ENCODE measurements around the gene KHNYN. TPM values are rescaled to one million over a fixed set of nuclear protein-coding genes. Genes with fewer than 3 reads are reported as not detected.
A peak's percentile ranks its signal among the peaks of the same experiment; 100 is the strongest.
"Not testable (repeated sequence)": the region's sequence is repeated elsewhere in the genome, so short reads cannot be mapped to it uniquely, and the experiment has no call there.

The KHNYN gene
- total RNA-seq: 72.6 and 75.3 TPM in 2 replicates

GRCh38 chr14:24429395-24430142, at the start of gene KHNYN, which contains the start of gene CBLN3:
Gene KHNYN, plus strand, starts transcription at chr14:24429954. Its CDS starts 777 bp downstream, at chr14:24430731.
Gene CBLN3, minus strand, starts transcription at chr14:24429668. Its CDS starts 614 bp downstream, at chr14:24429054.
- Mint-ChIP-seq H3K9me3 (no peaks in the 10 kb centered on the region), H3K27ac (peak within 1 kb of the TSS; percentile 94), H3K27me3 (ENCODE audit: low read depth) (no peaks in the 10 kb centered on the region), H3K4me1 (ENCODE audit: low read depth) (peaks cover 43% of the 10 kb centered on the region), H3K36me3 (ENCODE audit: low read depth) (peaks cover 32% of the 10 kb centered on the region), H3K4me3 (ENCODE audit: low read depth) (peak within 1 kb of the TSS; percentile 85)
- intact Hi-C loops (cut with micrococcal nuclease): loop anchor here (2.0 to 10.0 kb wide), 3 partner anchors 63 to 335 kb away; partner anchors contain the start of genes PCK2 and TINF2
- DNase-seq (ENCODE audit: low spot score): peak; percentile 88

- Mint-ChIP-seq H3K4me1 (ENCODE audit: low read depth) (no peaks in the 10 kb centered on the region), H3K4me3 (ENCODE audit: low read depth) (no peak overlapping the region), H3K27me3 (ENCODE audit: low read depth) (peaks cover 7% of the 10 kb centered on the region), H3K27ac (no peak overlapping the region), H3K36me3 (ENCODE audit: low read depth) (no peaks in the 10 kb centered on the region), H3K9me3 (no peaks in the 10 kb centered on the region)
- intact Hi-C loops (cut with micrococcal nuclease): no loop called here
- no peak for DNase-seq (ENCODE audit: low spot score)
These were observed 48.2 kb upstream of the KHNYN start for GRCh38 chr14:24381363-24382063.

GRCh38 chr14:24382064-24382371, 47.7 kb upstream of the KHNYN start:
- Mint-ChIP-seq H3K27ac (no peak overlapping the region), H3K27me3 (ENCODE audit: low read depth) (peaks cover 12% of the 10 kb centered on the region), H3K36me3 (ENCODE audit: low read depth) (no peaks in the 10 kb centered on the region), H3K4me3 (ENCODE audit: low read depth) (no peak overlapping the region), H3K9me3 (no peaks in the 10 kb centered on the region), H3K4me1 (ENCODE audit: low read depth) (no peaks in the 10 kb centered on the region)
- DNase-seq (ENCODE audit: low spot score): no peak
- intact Hi-C loops (cut with micrococcal nuclease): no loop called here

- intact Hi-C loops (cut with micrococcal nuclease): no loop called here
- peaks cover 27% of the 10 kb centered on the region for H3K27me3 Mint-ChIP-seq (ENCODE audit: low read depth)
- H3K4me3 Mint-ChIP-seq (ENCODE audit: low read depth): no peak overlapping the region
- no peaks in the 10 kb centered on the region for H3K4me1 Mint-ChIP-seq (ENCODE audit: low read depth)
- H3K36me3 Mint-ChIP-seq (ENCODE audit: low read depth): no peaks in the 10 kb centered on the region
- H3K27ac Mint-ChIP-seq: no peak overlapping the region
- DNase-seq (ENCODE audit: low spot score): no peak
- H3K9me3 Mint-ChIP-seq: no peaks in the 10 kb centered on the region
These were observed 45.6 kb upstream of the KHNYN start for GRCh38 chr14:24384169-24384568.

- no peaks in the 10 kb centered on the region for H3K36me3 Mint-ChIP-seq (ENCODE audit: low read depth)
- H3K4me1 Mint-ChIP-seq (ENCODE audit: low read depth): no peaks in the 10 kb centered on the region
- H3K27me3 Mint-ChIP-seq (ENCODE audit: low read depth): peaks cover 30% of the 10 kb centered on the region
- DNase-seq (ENCODE audit: low spot score): no peak
- H3K4me3 Mint-ChIP-seq (ENCODE audit: low read depth): no peak overlapping the region
- H3K9me3 Mint-ChIP-seq: no peaks in the 10 kb centered on the region
- H3K27ac Mint-ChIP-seq: no peak overlapping the region
- intact Hi-C loops (cut with micrococcal nuclease): no loop called here
These were observed 44.2 kb upstream of the KHNYN start for GRCh38 chr14:24385524-24385923.

GRCh38 chr14:24387009-24387345, 42.8 kb upstream of the KHNYN start:
- H3K4me3 Mint-ChIP-seq (ENCODE audit: low read depth): no peak overlapping the region
- H3K27me3 Mint-ChIP-seq (ENCODE audit: low read depth): peaks cover 30% of the 10 kb centered on the region
- no peaks in the 10 kb centered on the region for H3K9me3 Mint-ChIP-seq
- H3K27ac Mint-ChIP-seq: no peak overlapping the region
- intact Hi-C loops (cut with micrococcal nuclease): no loop called here
- no peaks in the 10 kb centered on the region for H3K36me3 Mint-ChIP-seq (ENCODE audit: low read depth)
- H3K4me1 Mint-ChIP-seq (ENCODE audit: low read depth): no peaks in the 10 kb centered on the region
- DNase-seq (ENCODE audit: low spot score): no peak

GRCh38 chr14:24387579-24387978, 42.2 kb upstream of the KHNYN start:
- DNase-seq (ENCODE audit: low spot score); H3K36me3 Mint-ChIP-seq (ENCODE audit: low read depth); H3K9me3 Mint-ChIP-seq; H3K4me3 Mint-ChIP-seq (ENCODE audit: low read depth); intact Hi-C loops (cut with micrococcal nuclease); H3K27ac Mint-ChIP-seq; H3K4me1 Mint-ChIP-seq (ENCODE audit: low read depth): not testable (repeated sequence)
- H3K27me3 Mint-ChIP-seq (ENCODE audit: low read depth): peaks cover 33% of the 10 kb centered on the region

- peaks cover 33% of the 10 kb centered on the region for H3K27me3 Mint-ChIP-seq (ENCODE audit: low read depth)
- no peak for DNase-seq (ENCODE audit: low spot score)
- no peak overlapping the region for H3K27ac Mint-ChIP-seq
- intact Hi-C loops (cut with micrococcal nuclease): no loop called here
- no peak overlapping the region for H3K4me3 Mint-ChIP-seq (ENCODE audit: low read depth)
- no peaks in the 10 kb centered on the region for H3K4me1 Mint-ChIP-seq (ENCODE audit: low read depth)
- H3K36me3 Mint-ChIP-seq (ENCODE audit: low read depth): no peaks in the 10 kb centered on the region
- no peaks in the 10 kb centered on the region for H3K9me3 Mint-ChIP-seq
These were observed 41.1 kb upstream of the KHNYN start for GRCh38 chr14:24388474-24389179.

- no peak for DNase-seq (ENCODE audit: low spot score)
- H3K4me3 Mint-ChIP-seq (ENCODE audit: low read depth): no peak overlapping the region
- intact Hi-C loops (cut with micrococcal nuclease): no loop called here
- peaks cover 32% of the 10 kb centered on the region for H3K27me3 Mint-ChIP-seq (ENCODE audit: low read depth)
- H3K27ac Mint-ChIP-seq: no peak overlapping the region
- no peaks in the 10 kb centered on the region for H3K9me3 Mint-ChIP-seq
- no peaks in the 10 kb centered on the region for H3K4me1 Mint-ChIP-seq (ENCODE audit: low read depth)
- no peaks in the 10 kb centered on the region for H3K36me3 Mint-ChIP-seq (ENCODE audit: low read depth)
These were observed 40.4 kb upstream of the KHNYN start for GRCh38 chr14:24389226-24389848.

GRCh38 chr14:24390701-24391468, 38.9 kb upstream of the KHNYN start:
- H3K4me3 Mint-ChIP-seq (ENCODE audit: low read depth): no peak overlapping the region
- no peaks in the 10 kb centered on the region for H3K4me1 Mint-ChIP-seq (ENCODE audit: low read depth)
- intact Hi-C loops (cut with micrococcal nuclease): no loop called here
- H3K27me3 Mint-ChIP-seq (ENCODE audit: low read depth): peaks cover 31% of the 10 kb centered on the region
- no peaks in the 10 kb centered on the region for H3K36me3 Mint-ChIP-seq (ENCODE audit: low read depth)
- DNase-seq (ENCODE audit: low spot score): no peak
- H3K27ac Mint-ChIP-seq: no peak overlapping the region
- H3K9me3 Mint-ChIP-seq: no peaks in the 10 kb centered on the region

GRCh38 chr14:24392325-24393091, 37.2 kb upstream of the KHNYN start:
- intact Hi-C loops (cut with micrococcal nuclease): no loop called here
- no peaks in the 10 kb centered on the region for H3K36me3 Mint-ChIP-seq (ENCODE audit: low read depth)
- peaks cover 39% of the 10 kb centered on the region for H3K27me3 Mint-ChIP-seq (ENCODE audit: low read depth)
- H3K27ac Mint-ChIP-seq: no peak overlapping the region
- no peaks in the 10 kb centered on the region for H3K4me1 Mint-ChIP-seq (ENCODE audit: low read depth)
- no peak overlapping the region for H3K4me3 Mint-ChIP-seq (ENCODE audit: low read depth)
- DNase-seq (ENCODE audit: low spot score): no peak
- no peaks in the 10 kb centered on the region for H3K9me3 Mint-ChIP-seq

- no peak overlapping the region for H3K27ac Mint-ChIP-seq
- H3K4me3 Mint-ChIP-seq (ENCODE audit: low read depth): no peak overlapping the region
- H3K36me3 Mint-ChIP-seq (ENCODE audit: low read depth): no peaks in the 10 kb centered on the region
- peaks cover 26% of the 10 kb centered on the region for H3K27me3 Mint-ChIP-seq (ENCODE audit: low read depth)
- H3K4me1 Mint-ChIP-seq (ENCODE audit: low read depth): no peaks in the 10 kb centered on the region
- H3K9me3 Mint-ChIP-seq: no peaks in the 10 kb centered on the region
- no peak for DNase-seq (ENCODE audit: low spot score)
- intact Hi-C loops (cut with micrococcal nuclease): no loop called here
These were observed 35.5 kb upstream of the KHNYN start for GRCh38 chr14:24394275-24394674.
